Adipocyte (in vitro differentiated cells): ENCODE data around the gene ZNF518A.

Experiments
- DNase-seq: peaks from one replicate; pipeline ENCODE4 v3.0.0-alpha.2; 2015; ENCODE audit warnings: low read depth
- H3K27me3 ChIP-seq: replicated peaks from 2 replicates; pipeline ENCODE4 v1.7.0; 2013; ENCODE audit warnings: mild to moderate bottlenecking, low read length, moderate library complexity; ENCODE audit not compliant: control insufficient read depth, insufficient read depth
- H3K36me3 ChIP-seq: 2 replicates; pipeline ENCODE4 v1.7.0; 2013; ENCODE audit warnings: low read length, mild to moderate bottlenecking, moderate library complexity; ENCODE audit not compliant: control insufficient read depth, insufficient read depth, severe bottlenecking
- H3K4me1 ChIP-seq: 2 replicates; pipeline ENCODE4 v1.7.0; 2013; ENCODE audit warnings: mild to moderate bottlenecking, low read length, moderate library complexity; ENCODE audit not compliant: control insufficient read depth, insufficient read depth
- H3K4me3 ChIP-seq: 2 replicates; pipeline ENCODE4 v1.7.0; 2013; ENCODE audit warnings: mild to moderate bottlenecking, low read length, moderate library complexity
- H3K9ac ChIP-seq: 2 replicates; pipeline ENCODE4 v1.7.0; 2013; ENCODE audit warnings: mild to moderate bottlenecking, low read length, moderate library complexity
- H3K9me3 ChIP-seq: 2 replicates; pipeline ENCODE4 v1.7.0; 2013; ENCODE audit warnings: mild to moderate bottlenecking, low read length, moderate library complexity; ENCODE audit not compliant: control insufficient read depth

ZNF518A gene

GRCh38 chr10:96208271-96208670 lies 78.2 kb downstream of the ZNF518A start:
- Histone ChIP-seq H3K36me3 (no peaks in the 10 kb centered on the region), H3K27me3 (peaks cover 4% of the 10 kb centered on the region), H3K4me1 (no peaks in the 10 kb centered on the region), H3K9me3 (no peaks in the 10 kb centered on the region), H3K9ac (no peak overlapping the region), H3K4me3 (no peak overlapping the region)
- DNase-seq: no peak

GRCh38 chr10:96208946-96209345 lies 78.8 kb downstream of the ZNF518A start:
- H3K27me3 ChIP-seq: peaks cover 4% of the 10 kb centered on the region
- no peaks in the 10 kb centered on the region for H3K9me3 ChIP-seq
- no peak for DNase-seq
- no peaks in the 10 kb centered on the region for H3K4me1 ChIP-seq
- H3K36me3 ChIP-seq: no peaks in the 10 kb centered on the region
- H3K9ac ChIP-seq: no peak overlapping the region
- no peak overlapping the region for H3K4me3 ChIP-seq

GRCh38 chr10:96211764-96212163 lies 81.7 kb downstream of the ZNF518A start:
- H3K36me3 ChIP-seq: no peaks in the 10 kb centered on the region
- no peak for DNase-seq
- H3K9ac ChIP-seq: no peak overlapping the region
- H3K27me3 ChIP-seq: no peaks in the 10 kb centered on the region
- peaks cover under 1% of the 10 kb centered on the region for H3K4me1 ChIP-seq
- H3K9me3 ChIP-seq: no peaks in the 10 kb centered on the region
- H3K4me3 ChIP-seq: no peak overlapping the region

- H3K36me3 ChIP-seq: no peaks in the 10 kb centered on the region
- H3K9ac ChIP-seq: no peak overlapping the region
- H3K27me3 ChIP-seq: no peaks in the 10 kb centered on the region
- no peaks in the 10 kb centered on the region for H3K9me3 ChIP-seq
- H3K4me3 ChIP-seq: no peak overlapping the region
- H3K4me1 ChIP-seq: peaks cover 7% of the 10 kb centered on the region
- no peak for DNase-seq
Measured at GRCh38 chr10:96212911-96213310, 82.8 kb downstream of the ZNF518A start.
